Activated effector memory CD4-positive, alpha-beta T cell treated with anti-CD3 and anti-CD28 coated beads, Interleukin-2, amount 50 U/mL, for 16 hours (primary cell): ENCODE data around the gene GATM.
"Not testable (repeated sequence)": the region's sequence is repeated elsewhere in the genome, so short reads cannot be mapped to it uniquely, and the experiment has no call there.

Experiments used
- DNase-seq: peaks from one replicate; pipeline ENCODE4 v3.0.0-alpha.2; 2020

Gene GATM

GRCh38 chr15:45349623-45350022, 28.7 kb downstream of the GATM start:
- DNase-seq, result no peak

GRCh38 chr15:45347989-45348388, 30.4 kb downstream of the GATM start:
- DNase-seq, result no peak

- DNase-seq, result no peak
Measured at GRCh38 chr15:45347033-45347432, 31.3 kb downstream of the GATM start.

- no peak for DNase-seq
Measured at GRCh38 chr15:45346381-45346780, 32.0 kb downstream of the GATM start.

GRCh38 chr15:45343258-45343860, 35.0 kb downstream of the GATM start:
- no peak for DNase-seq

- no peak for DNase-seq
Measured at GRCh38 chr15:45341790-45342189, 36.6 kb downstream of the GATM start.

GRCh38 chr15:45340429-45340828, 37.9 kb downstream of the GATM start:
- no peak for DNase-seq

- no peak for DNase-seq
Measured at GRCh38 chr15:45338417-45338816, 39.9 kb downstream of the GATM start.

- DNase-seq, result no peak
Measured at GRCh38 chr15:45337224-45337623, 41.1 kb downstream of the GATM start.

- no peak for DNase-seq
Measured at GRCh38 chr15:45333550-45333949, 44.8 kb downstream of the GATM start.

GRCh38 chr15:45332694-45333093, 45.6 kb downstream of the GATM start:
- no peak for DNase-seq

- DNase-seq, result no peak
Measured at GRCh38 chr15:45331972-45332371, 46.4 kb downstream of the GATM start.

GRCh38 chr15:45328663-45329062, 49.7 kb downstream of the GATM start:
- no peak for DNase-seq

- DNase-seq, result no peak
Measured at GRCh38 chr15:45326741-45327140, 51.6 kb downstream of the GATM start.

- no peak for DNase-seq
Measured at GRCh38 chr15:45326280-45326679, 52.1 kb downstream of the GATM start.

- DNase-seq, result no peak
Measured at GRCh38 chr15:45320581-45321205, 57.7 kb downstream of the GATM start.

- no peak for DNase-seq
Measured at GRCh38 chr15:45319472-45320214, 58.7 kb downstream of the GATM start.

- no peak for DNase-seq
Measured at GRCh38 chr15:45314960-45315359, 63.4 kb downstream of the GATM start.

- DNase-seq, result not testable (repeated sequence)
Measured at GRCh38 chr15:45314117-45314516, 64.2 kb downstream of the GATM start.
